Measurements from ENCODE around the gene TEAD4.

DNA sequence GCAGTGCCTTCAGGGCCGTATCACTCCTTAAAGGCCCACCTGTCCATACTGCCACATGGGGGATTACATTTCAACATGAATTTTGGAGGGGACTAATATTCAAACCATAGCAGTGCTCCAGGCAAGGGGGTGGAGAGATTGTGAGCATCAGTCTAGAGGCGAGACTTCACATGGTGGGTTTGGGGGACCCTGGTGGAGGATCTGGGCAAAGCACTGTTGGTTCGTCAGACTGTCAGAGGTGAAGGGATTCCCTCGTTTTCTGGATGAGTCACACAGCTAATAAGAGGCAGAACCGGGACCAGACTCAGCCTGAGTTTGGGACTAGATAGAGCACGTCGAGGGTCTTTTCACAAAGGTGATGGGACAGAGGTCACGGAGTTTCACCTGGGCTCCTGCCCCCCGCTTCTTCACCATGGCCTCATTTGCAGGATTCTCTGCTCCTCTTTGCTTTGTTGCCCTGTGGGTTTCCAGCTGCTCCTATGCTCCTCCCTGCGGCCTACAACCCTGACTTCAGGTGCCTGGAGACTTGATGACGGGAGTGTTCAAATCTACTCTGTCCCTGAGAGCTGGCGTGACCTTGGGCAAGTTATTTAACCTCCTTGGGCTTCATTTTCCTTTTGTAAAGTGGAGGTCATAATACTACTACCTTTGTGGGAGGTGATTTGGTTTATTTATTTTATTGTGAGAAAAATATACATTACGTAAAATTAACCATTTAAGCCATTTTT, 41.5 kb downstream of the TEAD4 start:
- 0 out of 6 replicates have a peak, but pooled peaks of 2 of the 3 experiments have one; percentile 19 to 25 for TF ChIP-seq CTCF (IDR thresholded peaks at IDR 0.05 in 2 of 3, conservative IDR thresholded peaks at IDR 0.05 in 1 of 3; ENCODE audit: borderline replicate concordance in 1 of 3, insufficient read depth in 1 of 3, low read depth in 2 of 3, low read length in 2 of 3)
- no peak for TF ChIP-seq ZFX (IDR thresholded peaks at IDR 0.05)
- no peak for TF ChIP-seq EZH2 (IDR thresholded peaks at IDR 0.05)
- no peak for TF ChIP-seq POLR2A (IDR thresholded peaks at IDR 0.05; ENCODE audit: borderline replicate concordance, extremely low read depth, insufficient read depth, insufficient read length)
- no peak for TF ChIP-seq MAX (IDR thresholded peaks at IDR 0.05)
- no peak for TF ChIP-seq SP1 (IDR thresholded peaks at IDR 0.05; ENCODE audit: low read depth)
- no peak for TF ChIP-seq SRF (IDR thresholded peaks at IDR 0.05; ENCODE audit: low read depth)
- no peak for TF ChIP-seq JUND (IDR thresholded peaks at IDR 0.05)
